Panc1 (cell line): ENCODE data around the gene ITPKB. TPM values are rescaled to one million over a fixed set of nuclear protein-coding genes. Genes with fewer than 3 reads are reported as not detected.

Source experiments
- ATAC-seq: fragments of 200-7000 bp; cut with Tn5 transposase; 2 replicates; pipeline ENCODE4 v1.9.1; 2020; ENCODE audit warnings: mild to moderate bottlenecking, moderate library complexity
- BruUV-seq: library from RNA; stranded (reverse); fragments of 400-500 nt; replicated peaks from 2 replicates; lab custom pipeline; 2021; lab: Mats Ljungman, UMichigan
- CTCF ChIA-PET: fragments of 300-600 bp; sonication (Branson Sonifier 250); formaldehyde crosslinking; loops from one replicate; lab custom pipeline; 2022; ENCODE audit warnings: antibody characterized with exemption; lab: Charles Lee
- POLR2A ChIA-PET: fragments of 300-600 bp; sonication (Branson Sonifier 250); formaldehyde crosslinking; loops from one replicate; lab custom pipeline; 2022; ENCODE audit warnings: antibody characterized with exemption; lab: Charles Lee
- DNase-seq: peaks from one replicate; pipeline ENCODE4 v3.0.0-alpha.2; 2010; ENCODE audit warnings: low read depth, low spot score
- H3K27ac ChIP-seq: 2 replicates; pipeline ENCODE4 v1.5.1; 2011; ENCODE audit warnings: mild to moderate bottlenecking, low read length, inconsistent platforms
- H3K27me3 ChIP-seq: fragments of 200-500 bp; sonication (Bioruptor generic); 2 replicates; pipeline ENCODE4 v1.6.0; 2014; ENCODE audit warnings: low read length, inconsistent platforms; ENCODE audit not compliant: control insufficient read depth, insufficient read depth
- H3K36me3 ChIP-seq: fragments of 200-500 bp; sonication (Bioruptor generic); 2 replicates; pipeline ENCODE4 v1.5.1; 2014; ENCODE audit warnings: inconsistent platforms, mild to moderate bottlenecking, low read length, moderate library complexity; ENCODE audit not compliant: control insufficient read depth, insufficient read depth
- H3K4me1 ChIP-seq: 2 replicates; pipeline ENCODE4 v1.5.1; 2011; ENCODE audit warnings: inconsistent platforms, mild to moderate bottlenecking, low read length, moderate library complexity; ENCODE audit not compliant: control insufficient read depth, insufficient read depth
- H3K4me3 ChIP-seq, 2 experiments: 2 replicates each; pipeline ENCODE4 v1.5.1; 2011 to 2012; ENCODE audit warnings: low read depth in 2 of 2, low read length in 2 of 2, mild to moderate bottlenecking in 2 of 2, inconsistent platforms in 1 of 2, moderate library complexity in 1 of 2
- H3K9me3 ChIP-seq: fragments of 200-500 bp; sonication (Bioruptor generic); 2 replicates; pipeline ENCODE4 v1.5.1; 2014; ENCODE audit warnings: low read depth, mild to moderate bottlenecking, inconsistent platforms, low read length, moderate library complexity; ENCODE audit not compliant: control insufficient read depth, insufficient read depth
- POLR2AphosphoS5 ChIP-seq: IDR thresholded peaks from 2 replicates; pipeline ENCODE4 v1.6.1; 2012; ENCODE audit warnings: mild to moderate bottlenecking, low read depth, low read length, moderate library complexity
- SIN3A ChIP-seq: IDR thresholded peaks from 2 replicates; pipeline ENCODE4 v1.6.1; 2012; ENCODE audit warnings: low read depth, mild to moderate bottlenecking, low read length, moderate library complexity, borderline replicate concordance; ENCODE audit not compliant: insufficient read depth
- TCF7L2 ChIP-seq: IDR thresholded peaks from 2 replicates; pipeline ENCODE4 v1.6.1; 2011; ENCODE audit warnings: mild to moderate bottlenecking, low read depth, low read length, inconsistent platforms
- in situ Hi-C: cut with HindIII; loops from 2 replicates; pipeline ENCODE4 v1.10.0; 2016; ENCODE audit warnings: low sequenced_read_pairs, low pct_unique_long_range_greater_than_20kb
- intact Hi-C: fragments of 100-400 bp; cut with micrococcal nuclease; formaldehyde crosslinking; loops from one replicate; pipeline ENCODE4 v1.10.0; 2022; ENCODE audit not compliant: unreplicated experiment
- total RNA-seq: library from RNA; stranded (reverse); gene quantifications from one replicate; pipeline ENCODE4 v1.2.1, GENCODE V29; 2021; ENCODE audit not compliant: unreplicated experiment
- TF ChIP-seq, protein P1 (sequence below): fragments of 450-650 bp; IDR thresholded peaks from 2 replicates; pipeline ENCODE4 v1.5.1; 2017; ENCODE audit warnings: mild to moderate bottlenecking
- TF ChIP-seq, protein P2 (sequence below), 2 experiments: IDR thresholded peaks; 2 replicates each; pipeline ENCODE4 v1.6.1; 2011 to 2012; ENCODE audit warnings: low read depth in 2 of 2, control low read depth in 1 of 2, low read length in 1 of 2, mild to moderate bottlenecking in 1 of 2, moderate library complexity in 1 of 2; ENCODE audit not compliant: insufficient read depth in 1 of 2

Gene ITPKB
- total RNA-seq, 1 experiment from 2014 or later, result 10.9 TPM

DNA sequence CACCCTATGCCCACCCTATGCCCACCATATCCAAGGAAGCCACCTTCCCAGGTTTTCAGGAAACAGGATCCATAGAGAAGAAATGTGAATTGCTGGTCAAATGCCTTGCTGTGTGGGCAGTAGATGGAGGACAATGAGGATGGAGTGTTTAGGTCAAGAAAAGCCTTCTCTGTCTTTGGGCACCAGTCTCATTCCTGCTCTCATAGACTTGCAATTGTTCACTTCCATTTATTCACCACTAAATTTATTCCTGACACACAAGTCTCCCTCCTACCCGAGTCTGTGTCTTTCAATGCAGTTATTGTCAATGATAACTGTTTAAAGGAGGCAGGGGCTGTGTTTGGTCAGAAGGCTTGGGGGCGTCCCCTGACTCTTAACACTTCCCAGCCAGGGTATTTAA lies 48.0 kb upstream of the ITPKB start:
- in situ Hi-C loops, result no loop called here
- no peaks in the 10 kb centered on the region for H3K27me3 ChIP-seq
- intact Hi-C loops, result no loop called here
- POLR2A ChIA-PET, result no interaction called here
- DNase-seq (no peak), ATAC-seq (no peak)
- no peaks in the 10 kb centered on the region for H3K36me3 ChIP-seq
- no peak overlapping the region for H3K27ac ChIP-seq
- 0 out of 2 replicates have a peak, but pooled peaks cover 3% of the 10 kb centered on the region for H3K4me1 ChIP-seq
- H3K9me3 ChIP-seq, result no peaks in the 10 kb centered on the region
- BruUV-seq, result no TSS peak
- TF ChIP-seq, protein P1, sequence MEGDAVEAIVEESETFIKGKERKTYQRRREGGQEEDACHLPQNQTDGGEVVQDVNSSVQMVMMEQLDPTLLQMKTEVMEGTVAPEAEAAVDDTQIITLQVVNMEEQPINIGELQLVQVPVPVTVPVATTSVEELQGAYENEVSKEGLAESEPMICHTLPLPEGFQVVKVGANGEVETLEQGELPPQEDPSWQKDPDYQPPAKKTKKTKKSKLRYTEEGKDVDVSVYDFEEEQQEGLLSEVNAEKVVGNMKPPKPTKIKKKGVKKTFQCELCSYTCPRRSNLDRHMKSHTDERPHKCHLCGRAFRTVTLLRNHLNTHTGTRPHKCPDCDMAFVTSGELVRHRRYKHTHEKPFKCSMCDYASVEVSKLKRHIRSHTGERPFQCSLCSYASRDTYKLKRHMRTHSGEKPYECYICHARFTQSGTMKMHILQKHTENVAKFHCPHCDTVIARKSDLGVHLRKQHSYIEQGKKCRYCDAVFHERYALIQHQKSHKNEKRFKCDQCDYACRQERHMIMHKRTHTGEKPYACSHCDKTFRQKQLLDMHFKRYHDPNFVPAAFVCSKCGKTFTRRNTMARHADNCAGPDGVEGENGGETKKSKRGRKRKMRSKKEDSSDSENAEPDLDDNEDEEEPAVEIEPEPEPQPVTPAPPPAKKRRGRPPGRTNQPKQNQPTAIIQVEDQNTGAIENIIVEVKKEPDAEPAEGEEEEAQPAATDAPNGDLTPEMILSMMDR, result no peak
- TF ChIP-seq TCF7L2, result no peak
- TF ChIP-seq POLR2AphosphoS5, result no peak
- TF ChIP-seq SIN3A, result no peak
- TF ChIP-seq, protein P2, sequence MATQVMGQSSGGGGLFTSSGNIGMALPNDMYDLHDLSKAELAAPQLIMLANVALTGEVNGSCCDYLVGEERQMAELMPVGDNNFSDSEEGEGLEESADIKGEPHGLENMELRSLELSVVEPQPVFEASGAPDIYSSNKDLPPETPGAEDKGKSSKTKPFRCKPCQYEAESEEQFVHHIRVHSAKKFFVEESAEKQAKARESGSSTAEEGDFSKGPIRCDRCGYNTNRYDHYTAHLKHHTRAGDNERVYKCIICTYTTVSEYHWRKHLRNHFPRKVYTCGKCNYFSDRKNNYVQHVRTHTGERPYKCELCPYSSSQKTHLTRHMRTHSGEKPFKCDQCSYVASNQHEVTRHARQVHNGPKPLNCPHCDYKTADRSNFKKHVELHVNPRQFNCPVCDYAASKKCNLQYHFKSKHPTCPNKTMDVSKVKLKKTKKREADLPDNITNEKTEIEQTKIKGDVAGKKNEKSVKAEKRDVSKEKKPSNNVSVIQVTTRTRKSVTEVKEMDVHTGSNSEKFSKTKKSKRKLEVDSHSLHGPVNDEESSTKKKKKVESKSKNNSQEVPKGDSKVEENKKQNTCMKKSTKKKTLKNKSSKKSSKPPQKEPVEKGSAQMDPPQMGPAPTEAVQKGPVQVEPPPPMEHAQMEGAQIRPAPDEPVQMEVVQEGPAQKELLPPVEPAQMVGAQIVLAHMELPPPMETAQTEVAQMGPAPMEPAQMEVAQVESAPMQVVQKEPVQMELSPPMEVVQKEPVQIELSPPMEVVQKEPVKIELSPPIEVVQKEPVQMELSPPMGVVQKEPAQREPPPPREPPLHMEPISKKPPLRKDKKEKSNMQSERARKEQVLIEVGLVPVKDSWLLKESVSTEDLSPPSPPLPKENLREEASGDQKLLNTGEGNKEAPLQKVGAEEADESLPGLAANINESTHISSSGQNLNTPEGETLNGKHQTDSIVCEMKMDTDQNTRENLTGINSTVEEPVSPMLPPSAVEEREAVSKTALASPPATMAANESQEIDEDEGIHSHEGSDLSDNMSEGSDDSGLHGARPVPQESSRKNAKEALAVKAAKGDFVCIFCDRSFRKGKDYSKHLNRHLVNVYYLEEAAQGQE (IDR thresholded peaks at IDR 0.05; ENCODE audit: insufficient read depth in 1 of 2, low read depth in 2 of 2, low read length in 1 of 2), result no peak
- CTCF ChIA-PET, result no interaction called here
- no peak overlapping the region for H3K4me3 ChIP-seq

DNA sequence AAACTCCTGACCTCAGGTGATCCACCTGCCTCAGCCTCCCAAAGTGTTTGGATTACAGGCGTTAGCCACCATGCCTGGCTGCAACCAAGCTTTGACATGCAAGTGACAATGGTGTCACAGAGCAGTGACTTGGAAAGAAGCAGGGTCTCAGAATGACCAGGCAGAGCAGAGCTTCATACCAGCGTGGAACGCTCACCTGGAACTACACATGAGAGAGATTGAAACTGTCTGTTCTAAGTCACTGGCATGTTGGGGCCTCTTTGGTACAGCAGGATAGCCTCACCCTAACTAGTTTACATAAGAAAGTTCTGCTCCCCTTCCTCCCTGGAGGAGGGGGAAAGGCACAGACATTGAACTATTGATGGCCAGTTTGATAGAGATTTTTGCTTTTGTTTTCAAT lies 47.5 kb upstream of the ITPKB start:
- ChIA-PET POLR2A (no interaction called here), CTCF (no interaction called here)
- Histone ChIP-seq H3K27ac (no peak overlapping the region), H3K4me3 (no peak overlapping the region), H3K9me3 (no peaks in the 10 kb centered on the region), H3K36me3 (no peaks in the 10 kb centered on the region), H3K27me3 (no peaks in the 10 kb centered on the region), H3K4me1 (0 out of 2 replicates have a peak, but pooled peaks cover 3% of the 10 kb centered on the region)
- intact Hi-C loops, result no loop called here
- TF ChIP-seq POLR2AphosphoS5 (no peak), SIN3A (no peak)
- TF ChIP-seq, protein P1, result no peak
- TF ChIP-seq, protein P2 (IDR thresholded peaks at IDR 0.05; ENCODE audit: insufficient read depth in 1 of 2, low read depth in 2 of 2, low read length in 1 of 2), result no peak
- BruUV-seq, result no TSS peak
- in situ Hi-C loops, result no loop called here
- ATAC-seq (no peak), DNase-seq (no peak)
